Vagina (tissue), 2 donors: ENCODE data around the gene MBP.
A peak's percentile ranks its signal among the peaks of the same experiment; 100 is the strongest.

Experiments
- CTCF ChIP-seq, 3 experiments: fragments of 450-650 bp in 2 of 3; fragments of 200-600 bp in 1 of 3; sonication (generic) in 1 of 3; IDR thresholded peaks; one replicate each; pipeline ENCODE4 v1.5.1; 2017 to 2019; ENCODE audit warnings: antibody characterized with exemption in 3 of 3, mild to moderate bottlenecking in 2 of 3, moderate library complexity in 2 of 3
- POLR2A ChIP-seq, 2 donors: fragments of 450-650 bp; IDR thresholded peaks; one replicate each; pipeline ENCODE4 v1.6.1; 2017; ENCODE audit warnings: antibody characterized with exemption in 2 of 2, mild to moderate bottlenecking in 2 of 2, moderate library complexity in 2 of 2
- POLR2AphosphoS5 ChIP-seq, 2 donors: sonication (generic); formaldehyde crosslinking; IDR thresholded peaks; one replicate each; pipeline ENCODE4 v1.9.0; 2017; ENCODE audit warnings: antibody characterized with exemption in 2 of 2, mild to moderate bottlenecking in 2 of 2, low read depth in 1 of 2; ENCODE audit not compliant: insufficient read depth in 1 of 2

GRCh38 chr18:77000527-77000926 lies 132.1 kb downstream of the MBP start:
- TF ChIP-seq CTCF (IDR thresholded peaks at IDR 0.05) (peak; percentile 84 to 95 (median 89)), POLR2A (IDR thresholded peaks at IDR 0.05) (no peak), POLR2AphosphoS5 (IDR thresholded peaks at IDR 0.05; ENCODE audit: insufficient read depth in 1 of 2, low read depth in 1 of 2) (peak in 1 of 2 donors; percentile 27)
